ENCODE results near the gene SPTAN1. TPM values are rescaled to one million over a fixed set of nuclear protein-coding genes. Genes with fewer than 3 reads are reported as not detected.

The SPTAN1 gene
- total RNA-seq, 1 donor from 2014 or later, result 810 TPM

DNA sequence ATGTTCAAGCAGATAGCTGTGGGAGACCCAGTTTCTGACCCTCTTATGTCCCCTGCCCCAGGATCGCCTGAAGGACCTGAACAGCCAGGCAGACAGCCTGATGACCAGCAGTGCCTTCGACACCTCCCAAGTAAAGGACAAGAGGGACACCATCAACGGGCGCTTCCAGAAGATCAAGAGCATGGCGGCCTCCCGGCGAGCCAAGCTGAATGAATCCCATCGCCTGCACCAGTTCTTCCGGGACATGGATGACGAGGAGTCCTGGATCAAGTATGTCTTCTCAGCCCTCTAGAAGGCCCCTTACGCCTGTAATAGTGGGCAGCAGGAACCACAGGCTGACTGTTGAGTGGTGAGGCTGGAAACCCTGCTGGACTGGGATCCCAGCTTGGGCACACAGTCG is 63.2 kb downstream of the SPTAN1 start:
- Mint-ChIP-seq H3K27ac (ENCODE audit: unreplicated experiment) (no peak overlapping the region), H3K36me3 (ENCODE audit: low read depth, unreplicated experiment) (peaks cover 59% of the 10 kb centered on the region), H3K4me3 (ENCODE audit: unreplicated experiment) (no peak overlapping the region), H3K4me1 (ENCODE audit: unreplicated experiment) (no peaks in the 10 kb centered on the region), H3K9me3 (ENCODE audit: unreplicated experiment) (no peaks in the 10 kb centered on the region), H3K27me3 (ENCODE audit: unreplicated experiment) (no peaks in the 10 kb centered on the region)
- DNase-seq (ENCODE audit: low spot score), result no peak
- TF ChIP-seq, protein P1, sequence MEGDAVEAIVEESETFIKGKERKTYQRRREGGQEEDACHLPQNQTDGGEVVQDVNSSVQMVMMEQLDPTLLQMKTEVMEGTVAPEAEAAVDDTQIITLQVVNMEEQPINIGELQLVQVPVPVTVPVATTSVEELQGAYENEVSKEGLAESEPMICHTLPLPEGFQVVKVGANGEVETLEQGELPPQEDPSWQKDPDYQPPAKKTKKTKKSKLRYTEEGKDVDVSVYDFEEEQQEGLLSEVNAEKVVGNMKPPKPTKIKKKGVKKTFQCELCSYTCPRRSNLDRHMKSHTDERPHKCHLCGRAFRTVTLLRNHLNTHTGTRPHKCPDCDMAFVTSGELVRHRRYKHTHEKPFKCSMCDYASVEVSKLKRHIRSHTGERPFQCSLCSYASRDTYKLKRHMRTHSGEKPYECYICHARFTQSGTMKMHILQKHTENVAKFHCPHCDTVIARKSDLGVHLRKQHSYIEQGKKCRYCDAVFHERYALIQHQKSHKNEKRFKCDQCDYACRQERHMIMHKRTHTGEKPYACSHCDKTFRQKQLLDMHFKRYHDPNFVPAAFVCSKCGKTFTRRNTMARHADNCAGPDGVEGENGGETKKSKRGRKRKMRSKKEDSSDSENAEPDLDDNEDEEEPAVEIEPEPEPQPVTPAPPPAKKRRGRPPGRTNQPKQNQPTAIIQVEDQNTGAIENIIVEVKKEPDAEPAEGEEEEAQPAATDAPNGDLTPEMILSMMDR (IDR thresholded peaks at IDR 0.05; ENCODE audit: unreplicated experiment), result no peak

DNA sequence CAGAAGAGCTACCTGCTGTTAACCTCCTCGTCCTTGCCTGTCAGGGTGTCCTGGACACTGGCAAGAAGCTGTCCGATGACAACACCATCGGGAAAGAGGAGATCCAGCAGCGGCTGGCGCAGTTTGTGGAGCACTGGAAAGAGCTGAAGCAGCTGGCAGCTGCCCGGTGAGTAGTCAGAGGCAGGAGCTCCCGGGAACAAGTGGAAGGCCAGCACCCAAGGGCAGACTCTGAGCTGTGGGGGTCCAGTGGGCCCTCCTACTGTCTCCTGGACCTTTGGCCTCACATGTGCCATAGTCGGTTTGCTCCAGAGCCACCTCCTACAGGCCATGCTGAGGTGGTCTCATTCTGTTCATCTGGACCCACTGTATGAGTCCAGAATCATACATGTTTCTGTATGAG is 65.6 kb downstream of the SPTAN1 start:
- Mint-ChIP-seq H3K27ac (ENCODE audit: unreplicated experiment) (no peak overlapping the region), H3K9me3 (ENCODE audit: unreplicated experiment) (no peaks in the 10 kb centered on the region), H3K27me3 (ENCODE audit: unreplicated experiment) (no peaks in the 10 kb centered on the region), H3K36me3 (ENCODE audit: low read depth, unreplicated experiment) (peaks cover 55% of the 10 kb centered on the region), H3K4me1 (ENCODE audit: unreplicated experiment) (no peaks in the 10 kb centered on the region), H3K4me3 (ENCODE audit: unreplicated experiment) (no peak overlapping the region)
- TF ChIP-seq, protein P1 (IDR thresholded peaks at IDR 0.05; ENCODE audit: unreplicated experiment), result no peak
- DNase-seq (ENCODE audit: low spot score), result no peak

DNA sequence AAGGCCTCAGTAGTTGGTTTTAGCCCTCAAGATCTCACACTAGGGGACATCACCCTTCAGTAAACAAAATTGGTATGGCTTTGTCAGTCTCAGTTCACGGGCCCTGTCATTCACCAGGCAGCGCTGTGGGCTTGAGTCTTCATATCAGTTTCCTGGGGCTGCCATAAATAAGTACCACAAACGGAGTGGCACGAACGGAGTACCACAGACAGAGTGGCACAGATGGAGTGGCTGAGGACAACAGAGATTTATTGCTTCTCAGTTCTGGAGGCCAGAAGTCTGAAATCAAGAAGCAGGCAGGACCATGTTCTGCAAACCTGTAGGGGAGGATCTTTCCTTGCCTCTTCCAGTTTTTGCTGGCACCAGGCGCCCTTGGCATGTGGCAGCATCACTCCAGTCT is 66.7 kb downstream of the SPTAN1 start:
- TF ChIP-seq, protein P1 (IDR thresholded peaks at IDR 0.05; ENCODE audit: unreplicated experiment), result no peak
- H3K27ac Mint-ChIP-seq (ENCODE audit: unreplicated experiment), result no peak overlapping the region
- H3K9me3 Mint-ChIP-seq (ENCODE audit: unreplicated experiment), result no peaks in the 10 kb centered on the region
- no peak for DNase-seq (ENCODE audit: low spot score)
- H3K27me3 Mint-ChIP-seq (ENCODE audit: unreplicated experiment), result no peaks in the 10 kb centered on the region
- no peaks in the 10 kb centered on the region for H3K4me1 Mint-ChIP-seq (ENCODE audit: unreplicated experiment)
- peaks cover 50% of the 10 kb centered on the region for H3K36me3 Mint-ChIP-seq (ENCODE audit: low read depth, unreplicated experiment)
- no peak overlapping the region for H3K4me3 Mint-ChIP-seq (ENCODE audit: unreplicated experiment)

DNA sequence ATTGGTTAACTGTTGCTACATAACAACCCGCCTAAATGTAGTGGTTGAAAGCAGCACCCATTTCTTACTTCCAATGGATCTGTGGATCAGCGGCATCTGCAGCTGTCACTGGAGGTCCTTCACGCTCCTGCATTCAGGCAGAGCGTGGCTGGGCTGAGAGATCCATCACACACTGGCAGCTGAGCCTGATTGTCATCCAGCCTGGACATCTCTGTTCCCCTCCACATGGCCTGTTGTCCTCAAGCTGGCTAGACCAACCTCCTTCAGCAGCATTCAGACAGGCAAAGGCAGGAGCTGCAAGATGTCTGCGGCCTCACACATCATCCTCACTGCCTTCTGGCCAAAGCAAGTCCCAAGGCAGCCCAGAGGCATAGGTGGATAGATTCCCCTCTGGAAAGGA is 67.4 kb downstream of the SPTAN1 start:
- TF ChIP-seq, protein P1 (IDR thresholded peaks at IDR 0.05; ENCODE audit: unreplicated experiment), result no peak
- no peak overlapping the region for H3K4me3 Mint-ChIP-seq (ENCODE audit: unreplicated experiment)
- H3K27me3 Mint-ChIP-seq (ENCODE audit: unreplicated experiment), result peaks cover 1% of the 10 kb centered on the region
- H3K4me1 Mint-ChIP-seq (ENCODE audit: unreplicated experiment), result no peaks in the 10 kb centered on the region
- no peak overlapping the region for H3K27ac Mint-ChIP-seq (ENCODE audit: unreplicated experiment)
- DNase-seq (ENCODE audit: low spot score), result no peak
- H3K9me3 Mint-ChIP-seq (ENCODE audit: unreplicated experiment), result no peaks in the 10 kb centered on the region
- H3K36me3 Mint-ChIP-seq (ENCODE audit: low read depth, unreplicated experiment), result peaks cover 54% of the 10 kb centered on the region

DNA sequence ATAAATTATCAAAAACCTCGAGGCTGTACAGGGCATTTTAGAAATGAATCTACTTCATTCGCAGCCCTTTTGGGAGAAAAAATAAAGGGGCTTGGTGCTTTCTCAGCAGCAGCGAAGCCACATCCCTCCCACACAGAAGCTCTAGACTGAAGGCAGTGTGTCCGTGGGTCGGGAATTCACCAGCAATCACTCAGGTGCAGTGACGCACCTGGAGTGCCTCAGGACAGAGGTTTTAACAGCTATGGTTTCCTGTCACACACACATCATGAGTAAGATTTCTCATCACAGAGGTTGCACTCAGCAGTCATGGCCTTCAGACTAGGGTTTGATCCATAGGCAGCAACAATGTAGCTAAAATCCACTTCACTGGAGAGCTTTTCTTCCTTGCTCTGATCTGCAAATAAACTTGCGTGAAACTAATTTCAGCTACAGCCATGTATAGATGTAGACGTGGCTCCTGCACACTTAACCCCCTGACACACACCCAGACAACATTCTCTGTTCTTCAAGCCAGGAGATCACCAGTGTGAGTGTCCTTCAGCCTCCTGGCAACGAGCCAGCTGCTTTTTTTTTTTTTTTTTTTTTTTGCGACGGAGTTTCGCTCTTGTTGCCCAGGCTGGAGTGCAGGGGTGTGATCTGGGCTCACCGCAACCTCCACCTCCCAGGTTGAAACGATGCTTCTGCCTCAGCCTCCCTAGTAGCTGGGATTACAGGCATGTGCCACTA is 69.5 kb downstream of the SPTAN1 start:
- Mint-ChIP-seq H3K9me3 (ENCODE audit: unreplicated experiment) (no peaks in the 10 kb centered on the region), H3K4me3 (ENCODE audit: unreplicated experiment) (peak overlapping the region; percentile 67), H3K36me3 (ENCODE audit: low read depth, unreplicated experiment) (peaks cover 63% of the 10 kb centered on the region), H3K27ac (ENCODE audit: unreplicated experiment) (no peak overlapping the region), H3K27me3 (ENCODE audit: unreplicated experiment) (peaks cover 9% of the 10 kb centered on the region), H3K4me1 (ENCODE audit: unreplicated experiment) (no peaks in the 10 kb centered on the region)
- TF ChIP-seq, protein P1 (IDR thresholded peaks at IDR 0.05; ENCODE audit: unreplicated experiment), result no peak
- no peak for DNase-seq (ENCODE audit: low spot score)
